H1 (cell line): ENCODE data around the gene GFRA4. TPM values are rescaled to one million over a fixed set of nuclear protein-coding genes. Genes with fewer than 3 reads are reported as not detected.

Experiments used
- CTCF ChIA-PET: fragments of 300-600 bp; sonication (Branson Sonifier 250); formaldehyde crosslinking; loops from one replicate; lab custom pipeline; 2021; ENCODE audit not compliant: partially characterized antibody; lab: Charles Lee
- POLR2A ChIA-PET: fragments of 300-600 bp; sonication (Branson Sonifier 250); formaldehyde crosslinking; loops from one replicate; lab custom pipeline; 2021; ENCODE audit warnings: inconsistent platforms; ENCODE audit not compliant: partially characterized antibody; lab: Charles Lee
- DNase-seq, 2 experiments: peaks; one replicate each; pipeline versions ENCODE4 v3.0.0 to v3.0.0-alpha.2; 2010 to 2022; ENCODE audit warnings: low spot score in 2 of 2, low read depth in 1 of 2, mixed read lengths in 1 of 2
- FAIRE-seq: peaks from 2 replicates; lab custom pipeline; 2011; peaks lifted over from hg19 to GRCh38; lab: Jason Lieb, UNC
- H2AFZ ChIP-seq: 2 replicates; pipeline ENCODE4 v1.8.1; 2012; ENCODE audit warnings: low read length, inconsistent platforms
- H2AK5ac ChIP-seq: 2 replicates; pipeline ENCODE4 v1.6.1; 2013; ENCODE audit warnings: low read depth, low read length
- H2BK120ac ChIP-seq: replicated peaks from 2 replicates; pipeline ENCODE3; 2013; ENCODE audit warnings: low read depth, low read length, inconsistent platforms
- H2BK12ac ChIP-seq: 2 replicates; pipeline ENCODE4 v1.6.1; 2013; ENCODE audit warnings: low read depth, low read length
- H2BK15ac ChIP-seq: 2 replicates; pipeline ENCODE4 v1.6.1; 2013; ENCODE audit warnings: low read length
- H2BK20ac ChIP-seq: 2 replicates; pipeline ENCODE4 v1.6.1; 2013; ENCODE audit warnings: low read length
- H2BK5ac ChIP-seq: 2 replicates; pipeline ENCODE4 v1.6.1; 2013; ENCODE audit warnings: low read depth, low read length
- H3K14ac ChIP-seq: 2 replicates; pipeline ENCODE4 v1.6.1; 2013; ENCODE audit warnings: inconsistent platforms; ENCODE audit not compliant: insufficient read length
- H3K18ac ChIP-seq: 2 replicates; pipeline ENCODE4 v1.6.1; 2013; ENCODE audit warnings: low read length; ENCODE audit errors: extremely low read depth
- H3K23ac ChIP-seq: 2 replicates; pipeline ENCODE4 v1.6.1; 2013; ENCODE audit warnings: inconsistent platforms; ENCODE audit not compliant: insufficient read length
- H3K23me2 ChIP-seq: 2 replicates; pipeline ENCODE4 v1.6.1; 2013; ENCODE audit warnings: low read depth, low read length
- H3K27ac ChIP-seq: 2 replicates; pipeline ENCODE4 v1.6.1; 2011; ENCODE audit warnings: low read depth, low read length, inconsistent platforms
- H3K27me3 ChIP-seq, 4 experiments: replicated peaks in 1 of 4; 1 replicate in 1 of 4; 2 replicates in 3 of 4; pipeline versions ENCODE4 v1.6.1 to v1.8.1; 2011 to 2013; ENCODE audit warnings: low read length in 3 of 4, mild to moderate bottlenecking in 3 of 4, inconsistent platforms in 2 of 4, mixed read lengths in 2 of 4, moderate library complexity in 1 of 4; ENCODE audit not compliant: control insufficient read depth in 3 of 4, insufficient read depth in 3 of 4; ENCODE audit errors: extremely low read depth in 1 of 4
- H3K36me3 ChIP-seq, 4 experiments: 2 replicates each; pipeline versions ENCODE4 v1.6.1 to v1.8.1; 2011 to 2013; ENCODE audit warnings: mild to moderate bottlenecking in 4 of 4, low read length in 3 of 4, moderate library complexity in 2 of 4, control low read depth in 1 of 4, inconsistent platforms in 1 of 4; ENCODE audit not compliant: insufficient read depth in 4 of 4, control insufficient read depth in 2 of 4
- H3K4ac ChIP-seq: replicated peaks from 2 replicates; pipeline ENCODE3; 2013; ENCODE audit warnings: low read length, low read depth, mixed read lengths, inconsistent platforms; ENCODE audit not compliant: insufficient read length
- H3K4me1 ChIP-seq, 4 experiments: replicated peaks in 1 of 4; 1 replicate in 1 of 4; 2 replicates in 3 of 4; pipeline versions ENCODE4 v1.6.1 to v1.8.1; 2011 to 2013; ENCODE audit warnings: low read length in 3 of 4, inconsistent platforms in 2 of 4, mixed read lengths in 1 of 4; ENCODE audit not compliant: insufficient read depth in 4 of 4, control insufficient read depth in 3 of 4
- H3K4me2 ChIP-seq, 2 experiments: 2 replicates each; pipeline versions ENCODE4 v1.6.1 to v1.8.1; 2011 to 2013; ENCODE audit warnings: low read depth in 2 of 2, low read length in 2 of 2, control low read depth in 1 of 2, inconsistent platforms in 1 of 2, mild to moderate bottlenecking in 1 of 2; ENCODE audit not compliant: insufficient read depth in 1 of 2
- H3K4me3 ChIP-seq, 4 experiments: fragments of 200-600, 300-600 bp in 1 of 4; sonication (generic), shearing (Covaris generic), sonication (Bioruptor Twin) in 1 of 4; 2 replicates each; pipeline versions ENCODE4 v1.5.1 to v1.8.1; 2011 to 2016; ENCODE audit warnings: low read length in 4 of 4, low read depth in 3 of 4, control low read depth in 2 of 4, inconsistent platforms in 2 of 4, mild to moderate bottlenecking in 2 of 4, mixed read lengths in 1 of 4, moderate library complexity in 1 of 4; ENCODE audit not compliant: insufficient read depth in 2 of 4; ENCODE audit errors: extremely low read depth in 1 of 4
- H3K56ac ChIP-seq: replicated peaks from 2 replicates; pipeline ENCODE3; 2013; ENCODE audit warnings: low read depth, mild to moderate bottlenecking, mixed read lengths, low read length, inconsistent platforms; ENCODE audit not compliant: insufficient read length
- H3K79me1 ChIP-seq: 2 replicates; pipeline ENCODE4 v1.6.1; 2013; ENCODE audit warnings: low read depth, low read length, control low read depth
- H3K79me2 ChIP-seq, 2 experiments: 2 replicates each; pipeline versions ENCODE4 v1.6.1 to v1.8.1; 2012 to 2013; ENCODE audit warnings: low read length in 2 of 2, mild to moderate bottlenecking in 2 of 2, inconsistent platforms in 1 of 2; ENCODE audit not compliant: insufficient read depth in 2 of 2, control insufficient read depth in 1 of 2
- H3K9ac ChIP-seq, 4 experiments: replicated peaks in 1 of 4; 1 replicate in 1 of 4; 2 replicates in 3 of 4; pipeline versions ENCODE4 v1.6.1 to v1.8.1; 2011 to 2013; ENCODE audit warnings: low read depth in 3 of 4, low read length in 3 of 4, control low read depth in 2 of 4, mild to moderate bottlenecking in 2 of 4, moderate library complexity in 2 of 4, inconsistent platforms in 1 of 4; ENCODE audit errors: extremely low read depth in 1 of 4
- H3K9me3 ChIP-seq, 2 experiments: 2 replicates each; pipeline versions ENCODE4 v1.6.1 to v1.8.1; 2012 to 2013; ENCODE audit warnings: mild to moderate bottlenecking in 2 of 2, moderate library complexity in 2 of 2, control low read depth in 1 of 2, inconsistent platforms in 1 of 2, low read depth in 1 of 2, low read length in 1 of 2, mixed read lengths in 1 of 2; ENCODE audit not compliant: insufficient read depth in 2 of 2
- H4K20me1 ChIP-seq, 2 experiments: replicated peaks in 1 of 2; 2 replicates each; pipeline versions ENCODE3 to v1.8.1; 2011 to 2013; ENCODE audit warnings: inconsistent platforms in 2 of 2, low read length in 2 of 2, mild to moderate bottlenecking in 1 of 2; ENCODE audit not compliant: insufficient read depth in 2 of 2, control insufficient read depth in 1 of 2
- H4K5ac ChIP-seq: 2 replicates; pipeline ENCODE4 v1.6.1; 2013; ENCODE audit warnings: low read length, low read depth, mixed read lengths, inconsistent platforms; ENCODE audit not compliant: insufficient read length
- H4K8ac ChIP-seq: 2 replicates; pipeline ENCODE4 v1.8.0; 2013; ENCODE audit warnings: mild to moderate bottlenecking, moderate library complexity, low read length, inconsistent platforms; ENCODE audit not compliant: insufficient read depth; ENCODE audit errors: extremely low read depth
- H4K91ac ChIP-seq: replicated peaks from 2 replicates; pipeline ENCODE3; 2013; ENCODE audit warnings: low read length, mixed read lengths, inconsistent platforms; ENCODE audit not compliant: insufficient read length
- BCL11A ChIP-seq, 2 experiments: IDR thresholded peaks; one replicate each; pipeline ENCODE4 v1.6.1; 2011; ENCODE audit warnings: low read depth in 2 of 2, low read length in 2 of 2, mild to moderate bottlenecking in 2 of 2
- CHD1 ChIP-seq: IDR thresholded peaks from 2 replicates; pipeline ENCODE4 v1.6.1; 2012; ENCODE audit warnings: low read depth, low read length, improper control_type of control experiment
- KDM4A ChIP-seq: IDR thresholded peaks from one replicate; pipeline ENCODE4 v1.7.1; 2012; ENCODE audit warnings: low read depth, mild to moderate bottlenecking, moderate library complexity, low read length, inconsistent platforms; ENCODE audit not compliant: severe bottlenecking
- KDM5A ChIP-seq: fragments of 200-600 bp; IDR thresholded peaks from 2 replicates; pipeline ENCODE4 v1.7.1; 2012; ENCODE audit warnings: mild to moderate bottlenecking, low read length, inconsistent platforms, mixed read lengths
- NRF1 ChIP-seq: IDR thresholded peaks from 2 replicates; pipeline ENCODE4 v1.6.1; 2011; ENCODE audit warnings: mild to moderate bottlenecking, low read depth, low read length, improper control_type of control experiment
- POLR2A ChIP-seq, 2 experiments: IDR thresholded peaks; 1 replicate in 1 of 2; 2 replicates in 1 of 2; pipeline ENCODE4 v1.6.1; 2011; ENCODE audit warnings: low read depth in 2 of 2, low read length in 2 of 2, mild to moderate bottlenecking in 2 of 2; ENCODE audit errors: control extremely low read depth in 1 of 2
- RBBP5 ChIP-seq: IDR thresholded peaks from 2 replicates; pipeline ENCODE4 v1.7.1; 2012; ENCODE audit warnings: low read depth, mild to moderate bottlenecking, inconsistent platforms, low read length, moderate library complexity, borderline replicate concordance
- SAP30 ChIP-seq: fragments of 300-600 bp; sonication (generic); IDR thresholded peaks from 2 replicates; pipeline ENCODE4 v1.7.1; 2012; ENCODE audit warnings: low read length, moderate library complexity, mild to moderate bottlenecking, inconsistent platforms; ENCODE audit not compliant: insufficient read depth, insufficient replicate concordance
- SP4 ChIP-seq: IDR thresholded peaks from 2 replicates; pipeline ENCODE4 v1.6.1; 2012; ENCODE audit warnings: low read length, inconsistent platforms
- TAF7 ChIP-seq: optimal IDR thresholded peaks from 2 replicates; pipeline ENCODE3; 2011; ENCODE audit warnings: low read depth, mild to moderate bottlenecking, inconsistent platforms, low read length, moderate library complexity, borderline replicate concordance
- TBP ChIP-seq: IDR thresholded peaks from 2 replicates; pipeline ENCODE4 v1.6.1; 2011; ENCODE audit warnings: low read depth, low read length, improper control_type of control experiment
- YY1 ChIP-seq: IDR thresholded peaks from 2 replicates; pipeline ENCODE4 v1.6.1; 2011; ENCODE audit warnings: low read depth, mild to moderate bottlenecking, low read length
- ZNF274 ChIP-seq: IDR thresholded peaks from 2 replicates; pipeline ENCODE4 v1.7.0; 2012; ENCODE audit warnings: low read length, borderline replicate concordance; ENCODE audit errors: extremely low read depth
- WGBS, 2 experiments: shearing (Covaris generic) in 1 of 2; methylation state at CpG; one replicate each; pipeline versions ENCODE4 v1.1.6 to v1.1.7; 2013 to 2015; ENCODE audit warnings: low lambda C conversion rate in 2 of 2, mixed read lengths in 2 of 2, inconsistent platforms in 1 of 2, low coverage in 1 of 2, missing lambda C conversion rate in 1 of 2; ENCODE audit not compliant: insufficient replicate concordance in 2 of 2, insufficient coverage in 1 of 2, insufficient read length in 1 of 2; ENCODE audit errors: extremely low coverage in 1 of 2, missing lambda C conversion rate in 1 of 2; 5-methylcytosine and 5-hydroxymethylcytosine counted together
- polyA plus RNA-seq, 7 experiments: library from polyadenylated mRNA; depleted of rRNA in 3 of 7; stranded (reverse) in 5 of 7; unstranded in 2 of 7; fragments of >200 nt in 5 of 7; fragments of 200-250 nt in 2 of 7; gene quantifications; 1 replicate in 5 of 7; 2 replicates in 1 of 7; 4 replicates in 1 of 7; pipeline versions ENCODE4 v1.2.1 to v1.2.3, GENCODE V29; 2011 to 2013; ENCODE audit warnings: missing spikeins in 2 of 7, mixed read lengths in 2 of 7
- total RNA-seq: library from RNA; stranded (reverse); fragmentation: NEBNext Ultra II Directional; extraction: Animal tissue kit (Norgen Biotek cat#: 25700); gene quantifications from 2 replicates; pipeline ENCODE4 v1.2.1, GENCODE V29; 2021

The GFRA4 gene
- total and polyA plus RNA-seq, 2 of the 8 experiments (the other 6 are each of a cell fraction or from before 2014, with no cell fraction given) = 0.05 TPM; not detected in 1

DNA sequence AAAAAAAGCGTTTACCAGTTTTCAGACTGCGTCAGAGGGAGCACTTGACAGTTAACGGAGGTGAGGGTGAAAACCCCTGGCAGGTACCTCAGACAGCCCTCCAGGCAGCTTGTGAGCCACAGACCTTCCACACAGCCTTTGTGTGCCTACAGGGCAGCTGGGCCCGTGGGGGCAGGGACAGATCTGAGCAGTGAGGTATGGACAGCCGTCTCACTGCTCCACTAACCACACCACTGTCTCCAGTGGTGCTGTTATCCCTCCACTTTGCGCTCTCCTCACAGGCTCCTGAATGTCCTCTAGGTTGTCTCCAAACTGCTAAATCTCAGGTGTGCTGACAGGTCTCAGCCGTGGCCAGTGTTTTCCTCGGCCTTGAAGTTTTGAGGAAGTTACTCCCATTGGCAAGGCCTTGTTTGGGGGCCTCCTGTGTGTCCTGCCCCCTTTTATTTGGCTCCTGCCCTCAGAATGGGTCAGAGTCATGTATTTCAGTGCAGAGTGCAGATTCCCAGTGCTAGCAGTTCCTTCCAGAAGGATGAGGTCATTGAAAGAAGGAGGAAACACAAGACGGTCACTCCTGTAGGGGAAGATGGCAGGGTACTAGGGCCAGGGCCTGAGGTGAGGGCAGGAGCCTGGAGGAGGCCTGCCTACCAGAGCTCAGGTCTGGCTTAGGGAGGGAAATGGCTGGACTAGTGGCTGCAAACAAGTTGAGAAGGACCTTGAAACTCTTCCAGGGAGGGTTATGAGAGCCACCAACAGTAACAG, 11.8 kb downstream of the GFRA4 start:
- Histone ChIP-seq H4K5ac (no peak overlapping the region), H3K9ac (peak overlapping the region in 1 of 4 experiments; percentile 15; a peak in 1 of 7 replicates), H3K14ac (no peak overlapping the region), H3K23me2 (no peaks in the 10 kb centered on the region), H3K18ac (no peak overlapping the region), H4K91ac (no peak overlapping the region), H3K4me1 (no peaks in the 10 kb centered on the region; a peak in 1 of 7 replicates), H3K79me2 (no peaks in the 10 kb centered on the region), H3K9me3 (no peaks in the 10 kb centered on the region), H2BK120ac (no peak overlapping the region), H4K8ac (no peak overlapping the region), H3K56ac (no peak overlapping the region), H3K4me2 (no peak overlapping the region), H4K20me1 (no peaks in the 10 kb centered on the region), H3K36me3 (no peaks in the 10 kb centered on the region), H3K79me1 (no peaks in the 10 kb centered on the region), H2BK15ac (no peak overlapping the region), H2BK5ac (no peak overlapping the region), H2AK5ac (no peak overlapping the region), H2AFZ (no peak overlapping the region), H3K27me3 (no peaks in the 10 kb centered on the region; a peak in 1 of 7 replicates), H2BK12ac (no peak overlapping the region), H3K27ac (no peak overlapping the region), H3K4me3 (no peak overlapping the region), H3K4ac (no peak overlapping the region), H3K23ac (no peak overlapping the region), H2BK20ac (no peak overlapping the region)
- ChIA-PET CTCF (interaction anchor here (0.6 to 1.0 kb wide), 4 partner anchors 8 to 1268 kb away, joined by 3 to 6 read pairs (median 4); no protein-coding TSS in a partner anchor), POLR2A (interaction anchor here (0.7 kb wide), 1 partner anchor 12 kb away, joined by 3 read pairs; no protein-coding TSS in a partner anchor)
- DNase-seq = no peak
- 81% methylated on average over 9 of the region's 9 CpGs; no CpG with 5 or more reads in 1 of the 2 experiments for WGBS, 2 experiments
- no peak for FAIRE-seq
- no peak for TF ChIP-seq KDM5A
- no peak for TF ChIP-seq SAP30
- TF ChIP-seq ZNF274 = no peak
- TF ChIP-seq TBP = no peak
- no peak for TF ChIP-seq YY1
- no peak for TF ChIP-seq RBBP5
- no peak for TF ChIP-seq BCL11A (IDR thresholded peaks at IDR 0.05; ENCODE audit: low read depth in 2 of 2, low read length in 2 of 2)
- no peak for TF ChIP-seq POLR2A (IDR thresholded peaks at IDR 0.05; ENCODE audit: control extremely low read depth in 1 of 2, low read depth in 2 of 2, low read length in 2 of 2)
- TF ChIP-seq NRF1 = no peak
- no peak for TF ChIP-seq CHD1
- no peak for TF ChIP-seq KDM4A
- TF ChIP-seq SP4 = no peak
- TF ChIP-seq TAF7 = no peak
